ENCODE data around the gene ARHGEF3.

DNA sequence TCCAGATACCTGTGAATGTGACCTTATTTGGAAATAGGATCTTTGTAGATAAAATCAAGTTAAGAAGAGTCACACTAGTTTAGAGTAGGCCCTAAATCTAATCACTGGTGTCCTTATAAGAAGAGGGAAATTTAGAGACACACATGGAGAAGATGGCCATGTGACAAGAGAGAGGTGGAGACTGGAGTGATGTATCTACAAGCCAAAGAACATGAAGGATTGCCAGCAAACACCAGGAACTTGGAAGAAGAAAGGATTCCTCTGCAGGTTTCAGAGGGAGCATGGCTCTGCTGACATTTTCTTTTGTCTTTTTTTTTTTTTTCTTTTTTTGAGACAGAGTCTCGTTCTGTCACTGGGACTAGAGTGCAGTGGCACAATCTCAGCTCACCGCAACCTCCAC, 20.8 kb downstream of the ARHGEF3 start:
- TF ChIP-seq, protein P1, sequence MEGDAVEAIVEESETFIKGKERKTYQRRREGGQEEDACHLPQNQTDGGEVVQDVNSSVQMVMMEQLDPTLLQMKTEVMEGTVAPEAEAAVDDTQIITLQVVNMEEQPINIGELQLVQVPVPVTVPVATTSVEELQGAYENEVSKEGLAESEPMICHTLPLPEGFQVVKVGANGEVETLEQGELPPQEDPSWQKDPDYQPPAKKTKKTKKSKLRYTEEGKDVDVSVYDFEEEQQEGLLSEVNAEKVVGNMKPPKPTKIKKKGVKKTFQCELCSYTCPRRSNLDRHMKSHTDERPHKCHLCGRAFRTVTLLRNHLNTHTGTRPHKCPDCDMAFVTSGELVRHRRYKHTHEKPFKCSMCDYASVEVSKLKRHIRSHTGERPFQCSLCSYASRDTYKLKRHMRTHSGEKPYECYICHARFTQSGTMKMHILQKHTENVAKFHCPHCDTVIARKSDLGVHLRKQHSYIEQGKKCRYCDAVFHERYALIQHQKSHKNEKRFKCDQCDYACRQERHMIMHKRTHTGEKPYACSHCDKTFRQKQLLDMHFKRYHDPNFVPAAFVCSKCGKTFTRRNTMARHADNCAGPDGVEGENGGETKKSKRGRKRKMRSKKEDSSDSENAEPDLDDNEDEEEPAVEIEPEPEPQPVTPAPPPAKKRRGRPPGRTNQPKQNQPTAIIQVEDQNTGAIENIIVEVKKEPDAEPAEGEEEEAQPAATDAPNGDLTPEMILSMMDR (IDR thresholded peaks at IDR 0.05): no peak
- TF ChIP-seq, protein P2, sequence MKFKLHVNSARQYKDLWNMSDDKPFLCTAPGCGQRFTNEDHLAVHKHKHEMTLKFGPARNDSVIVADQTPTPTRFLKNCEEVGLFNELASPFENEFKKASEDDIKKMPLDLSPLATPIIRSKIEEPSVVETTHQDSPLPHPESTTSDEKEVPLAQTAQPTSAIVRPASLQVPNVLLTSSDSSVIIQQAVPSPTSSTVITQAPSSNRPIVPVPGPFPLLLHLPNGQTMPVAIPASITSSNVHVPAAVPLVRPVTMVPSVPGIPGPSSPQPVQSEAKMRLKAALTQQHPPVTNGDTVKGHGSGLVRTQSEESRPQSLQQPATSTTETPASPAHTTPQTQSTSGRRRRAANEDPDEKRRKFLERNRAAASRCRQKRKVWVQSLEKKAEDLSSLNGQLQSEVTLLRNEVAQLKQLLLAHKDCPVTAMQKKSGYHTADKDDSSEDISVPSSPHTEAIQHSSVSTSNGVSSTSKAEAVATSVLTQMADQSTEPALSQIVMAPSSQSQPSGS (CRISPR knock-in tag; IDR thresholded peaks at IDR 0.05; ENCODE audit: borderline replicate concordance, low read depth): no peak
- no peak for TF ChIP-seq ATF1 (CRISPR knock-in tag; IDR thresholded peaks at IDR 0.05)
- no peak for TF ChIP-seq TP53 (CRISPR knock-in tag; IDR thresholded peaks at IDR 0.05)
- no peak for TF ChIP-seq NFYB (CRISPR knock-in tag; conservative IDR thresholded peaks at IDR 0.05; ENCODE audit: low read depth)
- TF ChIP-seq, protein P3, sequence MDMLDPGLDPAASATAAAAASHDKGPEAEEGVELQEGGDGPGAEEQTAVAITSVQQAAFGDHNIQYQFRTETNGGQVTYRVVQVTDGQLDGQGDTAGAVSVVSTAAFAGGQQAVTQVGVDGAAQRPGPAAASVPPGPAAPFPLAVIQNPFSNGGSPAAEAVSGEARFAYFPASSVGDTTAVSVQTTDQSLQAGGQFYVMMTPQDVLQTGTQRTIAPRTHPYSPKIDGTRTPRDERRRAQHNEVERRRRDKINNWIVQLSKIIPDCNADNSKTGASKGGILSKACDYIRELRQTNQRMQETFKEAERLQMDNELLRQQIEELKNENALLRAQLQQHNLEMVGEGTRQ (CRISPR knock-in tag; IDR thresholded peaks at IDR 0.05): no peak
- no peak for TF ChIP-seq ESRRA (CRISPR knock-in tag; IDR thresholded peaks at IDR 0.05; ENCODE audit: borderline replicate concordance)

Measured in WTC11 (cell line).